ENCODE results near the gene CSF1R.

The CSF1R gene

DNA sequence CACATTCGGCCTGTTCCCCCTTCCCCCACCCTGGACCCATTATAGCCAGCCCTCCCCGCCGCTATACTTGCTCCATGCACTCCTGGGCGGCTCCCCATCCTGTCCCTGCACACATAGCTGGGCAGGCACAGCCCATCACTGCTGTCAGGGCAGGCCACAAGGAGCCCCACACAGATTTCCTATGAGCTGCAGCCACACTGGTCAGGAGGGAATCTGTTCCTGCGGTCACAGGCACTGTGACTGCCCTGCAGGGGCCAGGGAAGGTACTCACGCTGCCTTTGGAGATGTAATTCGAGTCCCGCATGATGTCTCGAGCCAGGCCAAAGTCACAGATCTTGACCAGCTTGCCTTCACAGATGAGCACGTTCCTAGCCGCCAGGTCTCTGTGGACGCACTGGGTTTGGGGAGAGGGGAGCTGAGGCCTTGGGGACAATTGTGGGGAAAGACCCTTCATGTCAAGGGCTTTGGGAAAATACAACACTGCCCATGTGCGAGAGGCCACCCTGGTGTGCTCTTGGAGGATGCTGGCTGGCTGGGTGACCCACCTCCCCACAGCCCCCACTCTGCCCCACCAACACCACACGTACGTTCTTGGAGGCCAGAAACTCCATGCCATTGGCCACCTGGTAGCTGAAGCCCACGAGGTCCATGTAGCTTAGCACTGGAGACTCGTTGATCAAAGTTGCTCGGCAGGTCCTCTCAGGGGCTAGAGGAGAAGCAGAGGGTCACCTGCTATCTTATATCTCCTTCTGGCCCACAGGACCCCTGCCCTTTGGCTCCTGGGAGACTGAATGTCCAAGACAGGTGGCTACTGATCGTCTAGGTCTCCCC lies 34.5 kb upstream of the CSF1R start:
- no peak for DNase-seq

GRCh38 chr5:150120062-150120441 lies 33.7 kb upstream of the CSF1R start:
- DNase-seq: no peak

DNA sequence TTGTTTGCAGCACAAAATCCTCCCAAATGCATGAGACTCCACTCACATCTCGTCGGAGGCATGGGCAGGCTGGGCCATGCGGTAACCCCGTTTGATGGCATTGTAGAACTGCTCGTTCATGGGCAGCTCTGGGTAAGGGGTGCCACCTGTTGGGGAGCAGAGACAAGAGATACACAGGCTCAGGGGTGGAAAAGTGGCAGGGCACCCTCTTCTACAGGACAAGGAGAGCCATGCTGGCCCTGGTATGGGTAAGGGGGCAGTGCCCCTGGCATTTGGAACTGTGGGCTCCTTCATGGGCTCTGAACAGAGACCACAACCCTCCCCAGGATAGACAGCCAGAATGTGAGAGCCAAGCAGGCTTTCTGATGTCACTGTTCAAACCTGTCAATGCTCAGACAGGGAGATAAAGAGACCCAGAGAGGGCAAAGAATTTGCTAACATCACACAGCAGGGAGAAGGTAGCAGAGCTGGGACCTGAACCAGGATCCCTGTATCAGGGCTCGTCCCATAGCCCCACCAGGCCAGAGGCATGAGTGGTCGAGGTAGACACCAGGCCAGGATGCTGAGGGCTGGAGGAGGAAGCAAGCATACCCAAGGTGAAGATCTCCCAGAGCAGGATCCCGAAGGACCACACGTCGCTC lies 33.2 kb upstream of the CSF1R start:
- no peak for DNase-seq

- DNase-seq: no peak
Measured at GRCh38 chr5:150118561-150119229, 32.3 kb upstream of the CSF1R start.

DNA sequence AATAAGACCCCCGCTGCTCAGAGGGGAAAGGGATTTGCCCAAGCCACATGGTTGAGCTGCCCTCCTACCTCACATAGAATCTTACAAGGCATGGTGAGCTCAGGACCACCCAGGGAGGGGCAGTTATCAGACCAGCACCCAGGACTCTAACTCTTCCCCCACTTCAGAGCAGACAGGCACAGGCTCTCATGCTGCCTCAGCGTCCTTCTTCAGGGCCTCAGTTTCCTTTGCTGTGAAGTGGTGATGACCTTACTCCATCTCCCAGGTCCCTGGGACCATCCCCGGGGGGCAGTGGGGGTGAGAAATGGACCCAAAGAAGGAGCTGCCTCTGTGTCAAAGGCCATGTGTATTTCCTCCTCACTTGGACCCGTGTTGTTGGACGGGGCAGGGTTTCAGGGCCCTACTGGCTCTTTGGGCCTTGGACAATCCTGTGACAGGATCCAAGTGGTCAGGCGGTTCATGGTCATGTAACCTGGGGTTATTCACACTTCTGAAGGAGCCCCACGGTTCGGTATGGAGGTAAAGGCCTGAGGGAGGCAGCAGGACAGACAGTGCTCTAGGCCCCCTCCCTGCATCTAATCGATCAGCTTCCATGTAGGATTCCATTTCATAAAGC lies 31.7 kb upstream of the CSF1R start:
- no peak for DNase-seq

GRCh38 chr5:150116667-150117400 lies 30.5 kb upstream of the CSF1R start:
- DNase-seq: no peak

GRCh38 chr5:150114773-150115408 lies 28.5 kb upstream of the CSF1R start:
- DNase-seq: no peak

DNA sequence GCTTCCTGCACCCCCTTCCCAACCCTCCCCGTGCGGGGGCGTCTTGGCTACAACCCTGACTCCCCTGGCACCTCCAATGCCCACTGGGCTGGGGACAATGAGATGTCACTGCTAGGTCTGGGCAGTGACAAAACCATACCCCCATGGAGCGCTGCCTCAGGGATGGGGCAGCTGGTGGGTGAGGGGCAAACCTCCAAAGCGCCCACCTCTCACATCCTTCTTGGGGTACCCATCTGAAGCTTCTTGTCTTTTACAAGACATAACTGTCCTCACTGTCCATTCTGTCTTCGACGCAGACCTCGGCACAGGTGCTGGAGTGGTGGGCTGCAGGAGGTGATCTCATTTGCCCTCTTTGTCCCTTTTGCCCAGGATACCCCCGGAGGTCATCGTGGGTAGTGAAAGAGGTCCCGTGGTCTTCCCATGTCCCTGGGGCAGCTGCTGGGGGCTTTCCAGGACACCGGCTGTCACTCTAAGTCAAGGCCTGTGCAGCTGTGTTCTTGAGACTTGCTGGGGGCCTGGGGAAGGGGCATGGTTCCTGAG lies 27.8 kb upstream of the CSF1R start:
- DNase-seq: no peak

- no peak for DNase-seq
Measured at GRCh38 chr5:150113047-150113744, 26.8 kb upstream of the CSF1R start.

DNA sequence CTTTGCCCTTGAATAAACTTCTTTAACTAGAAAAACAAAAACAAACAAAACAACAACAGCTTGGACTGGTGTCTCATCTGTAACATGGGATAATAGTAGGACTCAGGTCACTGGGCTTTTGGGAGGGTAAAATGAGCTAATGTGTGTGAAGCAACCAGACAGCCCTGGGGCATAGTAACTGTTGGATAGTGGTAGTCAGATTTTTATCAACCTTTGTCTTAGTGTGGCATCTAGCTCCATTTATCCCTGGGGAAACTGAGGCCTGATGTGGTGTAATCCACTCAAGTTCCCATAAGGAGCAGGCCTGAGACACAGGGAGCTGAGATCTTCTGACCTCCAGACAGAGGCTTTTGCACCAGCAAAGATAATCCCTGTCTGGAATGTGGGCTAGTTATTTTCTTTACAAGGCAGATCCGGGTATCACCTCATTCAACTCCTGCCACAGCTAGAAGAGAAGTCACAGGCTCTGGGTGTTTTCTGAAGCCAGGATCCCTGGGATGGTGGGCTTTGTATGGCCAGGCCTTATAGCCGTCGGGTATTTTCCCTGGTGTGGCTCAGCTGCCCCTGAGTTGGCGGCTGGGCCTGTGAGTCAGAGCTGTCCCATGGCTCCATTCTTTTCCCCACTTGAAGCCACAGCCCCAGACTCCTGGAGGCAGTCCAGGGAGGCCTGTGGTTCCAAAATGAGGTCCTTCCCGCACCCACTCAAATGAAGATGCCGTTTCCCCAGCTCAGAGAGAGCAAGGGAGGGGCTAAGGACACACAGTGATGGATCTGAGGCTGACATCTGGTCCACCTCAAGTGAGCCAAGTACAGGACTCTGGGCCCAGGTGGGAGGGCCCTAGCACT lies 26.1 kb upstream of the CSF1R start:
- DNase-seq: no peak

DNA sequence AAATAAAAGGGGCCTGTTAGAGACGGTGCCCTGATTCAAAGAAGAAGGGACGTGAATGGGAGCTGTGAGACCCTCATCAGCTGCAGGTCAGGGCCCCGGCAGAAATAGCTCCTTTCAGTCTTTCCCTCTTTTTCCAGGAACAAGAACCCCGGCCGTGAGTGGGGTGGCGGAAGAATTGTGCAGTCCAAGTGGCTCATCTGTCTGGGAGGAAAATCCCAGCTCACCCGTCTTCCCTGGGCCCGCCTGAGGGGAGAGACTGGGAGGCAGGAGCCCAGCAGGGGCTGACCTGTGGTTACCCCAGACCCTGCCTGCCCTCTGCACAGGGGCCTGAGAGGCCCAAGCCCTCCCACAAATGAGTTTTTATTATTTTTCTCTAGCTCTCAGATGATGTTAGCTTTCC lies 24.8 kb upstream of the CSF1R start:
- DNase-seq: no peak

DNA sequence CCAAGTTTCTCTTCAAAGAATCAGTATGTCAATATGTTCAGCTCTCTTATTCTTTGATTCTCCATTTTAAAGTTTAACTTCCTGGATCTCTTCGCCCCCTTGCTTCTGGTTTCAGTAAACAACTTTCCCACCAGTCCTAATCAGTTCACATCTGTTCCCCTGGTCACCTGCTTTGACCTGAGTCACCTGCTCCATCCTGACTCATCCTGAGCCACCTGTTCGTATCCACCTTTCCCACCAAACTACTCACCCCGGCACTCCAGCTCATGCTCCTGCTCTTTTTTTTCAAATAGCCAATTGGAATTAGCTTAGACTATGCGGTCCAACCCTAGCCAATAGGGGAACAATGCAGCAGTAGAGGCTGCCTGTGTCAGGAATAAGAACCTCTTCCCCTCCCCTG lies 23.6 kb upstream of the CSF1R start:
- DNase-seq: no peak

DNA sequence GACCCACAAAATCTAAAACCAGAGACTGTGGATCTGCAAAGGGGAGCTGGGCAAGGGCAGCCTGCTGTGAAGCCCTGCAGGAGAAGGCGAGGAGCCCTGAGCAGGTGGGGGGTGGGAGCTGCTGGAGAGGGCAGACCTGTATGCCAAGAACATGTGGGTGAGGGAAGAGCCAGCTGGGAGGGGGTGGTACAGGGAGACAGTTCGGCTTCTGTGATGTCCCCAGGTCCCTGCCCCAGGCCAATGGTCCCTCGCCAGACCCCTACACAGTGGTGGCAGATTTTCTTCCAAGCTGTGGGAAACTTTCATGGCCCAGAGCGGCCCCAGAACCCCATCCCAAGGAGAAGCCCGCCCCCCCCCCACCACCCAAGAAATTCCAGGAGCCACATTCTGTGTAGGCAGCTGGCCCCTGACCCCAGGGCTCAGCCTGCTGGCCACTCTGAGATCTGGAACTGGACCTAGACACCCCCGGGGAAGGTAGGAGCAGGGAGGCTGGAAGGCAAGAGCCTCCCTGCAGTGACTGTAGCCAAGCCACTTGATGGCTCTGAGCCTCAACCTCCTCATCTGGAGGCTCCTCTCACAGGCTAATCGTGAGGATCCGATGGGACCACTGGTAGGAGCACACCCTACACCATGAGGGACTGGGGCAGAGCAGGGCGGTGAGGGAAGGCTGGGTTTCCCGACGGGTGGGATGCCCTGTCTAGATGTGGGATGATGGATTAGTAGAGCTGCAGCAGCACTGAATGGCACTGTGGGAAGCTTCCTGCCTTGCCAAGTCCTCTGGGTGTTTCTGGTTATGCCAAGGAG lies 22.6 kb upstream of the CSF1R start:
- no peak for DNase-seq

GRCh38 chr5:150107909-150108447 lies 21.6 kb upstream of the CSF1R start:
- no peak for DNase-seq

DNA sequence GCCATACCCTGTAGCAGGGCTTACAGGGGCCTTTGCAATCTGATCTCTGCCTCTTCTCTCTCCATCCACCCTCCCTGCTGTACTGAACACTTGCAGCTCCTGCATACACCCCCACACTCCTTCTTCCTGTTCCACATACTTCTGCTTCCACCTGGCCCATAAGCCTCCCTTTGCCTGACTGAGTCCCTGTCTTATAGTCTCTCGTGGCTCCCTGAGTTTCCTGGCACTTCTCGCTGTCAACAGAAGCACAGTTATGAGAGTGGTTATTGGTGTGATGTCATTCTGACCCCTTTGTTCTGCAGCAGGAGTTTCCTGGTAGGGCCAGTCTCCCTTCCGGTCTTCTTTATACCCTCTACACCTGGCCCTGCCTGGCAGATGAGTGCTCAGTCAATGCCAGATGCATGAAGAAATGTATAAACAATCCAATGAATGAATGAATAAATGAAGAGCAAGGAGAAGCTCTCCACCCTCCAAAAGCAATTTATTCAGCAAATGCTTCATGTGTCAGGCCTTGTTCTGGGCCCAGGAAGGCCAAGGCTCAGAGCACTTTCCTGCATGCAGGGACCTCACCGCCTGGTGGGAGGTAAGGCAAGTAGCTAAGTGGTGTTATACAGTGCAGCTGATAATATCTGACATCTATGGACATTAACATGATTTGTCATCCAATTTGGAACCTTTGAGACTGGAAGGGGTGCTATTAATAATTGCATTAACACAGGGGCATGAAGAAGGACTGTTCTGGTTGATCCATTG lies 20.5 kb upstream of the CSF1R start:
- DNase-seq: no peak

DNA sequence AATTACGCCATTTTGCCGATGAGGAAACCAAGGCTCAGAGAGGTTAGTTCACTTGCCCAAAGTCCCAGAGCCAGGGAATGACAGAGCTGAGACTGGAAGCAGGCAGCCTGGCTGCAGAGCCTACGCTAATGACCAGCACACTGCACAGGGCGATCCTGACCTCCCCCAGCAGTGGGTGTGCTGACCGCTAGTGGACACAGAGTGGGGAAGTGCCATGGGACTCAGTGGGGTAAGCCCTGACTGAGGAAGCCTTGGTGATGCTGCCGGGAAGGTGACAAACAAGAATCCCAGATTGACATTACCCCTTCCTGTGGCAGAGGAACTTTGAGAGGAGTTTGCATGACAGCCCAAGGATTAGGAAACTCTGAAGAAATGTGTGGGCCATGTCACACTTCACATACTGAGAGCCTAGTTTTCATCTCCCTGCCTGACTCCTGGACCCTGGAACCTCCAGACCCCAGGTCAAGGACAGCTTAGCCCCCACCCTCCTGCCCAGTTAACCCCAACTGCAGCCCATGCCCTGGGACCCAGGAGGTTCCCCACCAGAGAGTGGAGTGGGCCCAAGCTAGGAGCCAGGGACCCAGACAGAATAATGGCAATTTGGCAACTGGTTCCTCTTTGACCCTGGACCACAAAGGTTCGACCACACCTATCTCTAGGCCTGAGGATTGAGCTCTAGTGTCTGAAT lies 19.7 kb upstream of the CSF1R start:
- no peak for DNase-seq

DNA sequence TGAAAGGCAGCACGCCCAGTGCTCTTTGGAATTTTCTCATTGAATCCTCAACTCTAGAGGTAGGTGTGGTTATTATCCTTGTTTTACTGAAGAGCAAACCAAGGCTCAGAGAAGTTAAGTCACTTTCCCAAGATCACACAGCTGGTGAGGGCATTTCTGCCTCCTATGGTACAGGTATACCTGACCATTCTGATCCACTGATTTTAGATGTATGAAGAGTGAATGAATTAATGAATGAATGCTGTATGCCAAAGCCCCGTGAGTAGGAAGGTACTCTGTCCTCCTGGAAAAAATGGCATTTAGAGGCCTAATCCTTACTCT lies 18.2 kb upstream of the CSF1R start:
- no peak for DNase-seq
